ENCODE measurements around the gene BPIFB2.

Gene BPIFB2

GRCh38 chr20:33034901-33035492 lies 27.5 kb downstream of the BPIFB2 start:
- DNase-seq (ENCODE audit: low read depth, low spot score) = no peak

GRCh38 chr20:33037456-33037855 lies 30.0 kb downstream of the BPIFB2 start:
- DNase-seq (ENCODE audit: low read depth, low spot score) = no peak

GRCh38 chr20:33038243-33038642 lies 30.7 kb downstream of the BPIFB2 start:
- no peak for DNase-seq (ENCODE audit: low read depth, low spot score)

- DNase-seq (ENCODE audit: low read depth, low spot score) = no peak
Observed at GRCh38 chr20:33042430-33042829, 34.9 kb downstream of the BPIFB2 start.

- no peak for DNase-seq (ENCODE audit: low read depth, low spot score)
Observed at GRCh38 chr20:33042983-33043730, 35.7 kb downstream of the BPIFB2 start.

GRCh38 chr20:33043731-33044181 lies 36.3 kb downstream of the BPIFB2 start:
- DNase-seq (ENCODE audit: low read depth, low spot score) = no peak

- peak; percentile 14 for DNase-seq (ENCODE audit: low read depth, low spot score)
Observed at GRCh38 chr20:33045129-33045721, 37.7 kb downstream of the BPIFB2 start.

- DNase-seq (ENCODE audit: low read depth, low spot score) = no peak
Observed at GRCh38 chr20:33046412-33046811, 38.9 kb downstream of the BPIFB2 start.

- DNase-seq (ENCODE audit: low read depth, low spot score) = no peak
Observed at GRCh38 chr20:33051333-33051732, 43.8 kb downstream of the BPIFB2 start.

GRCh38 chr20:33053291-33054106 lies 46.0 kb downstream of the BPIFB2 start, which contains the start of gene BPIFB3:
Gene BPIFB3, plus strand, starts transcription at chr20:33053903. Its CDS starts 1,533 bp downstream, at chr20:33055436.
- no peak for DNase-seq (ENCODE audit: low read depth, low spot score)

GRCh38 chr20:33054381-33054780 lies 46.9 kb downstream of the BPIFB2 start:
- no peak for DNase-seq (ENCODE audit: low read depth, low spot score)

- DNase-seq (ENCODE audit: low read depth, low spot score) = no peak
Observed at GRCh38 chr20:33054791-33055190, 47.3 kb downstream of the BPIFB2 start.

GRCh38 chr20:33059136-33059535 lies 51.6 kb downstream of the BPIFB2 start:
- DNase-seq (ENCODE audit: low read depth, low spot score) = no peak

- no peak for DNase-seq (ENCODE audit: low read depth, low spot score)
Observed at GRCh38 chr20:33059741-33060390, 52.4 kb downstream of the BPIFB2 start.

- DNase-seq (ENCODE audit: low read depth, low spot score) = no peak
Observed at GRCh38 chr20:33061658-33062028, 54.1 kb downstream of the BPIFB2 start.

GRCh38 chr20:33062105-33062824 lies 54.8 kb downstream of the BPIFB2 start:
- DNase-seq (ENCODE audit: low read depth, low spot score) = peak; percentile 44

GRCh38 chr20:33062825-33063149 lies 55.3 kb downstream of the BPIFB2 start:
- no peak for DNase-seq (ENCODE audit: low read depth, low spot score)

GRCh38 chr20:33063271-33063670 lies 55.8 kb downstream of the BPIFB2 start:
- no peak for DNase-seq (ENCODE audit: low read depth, low spot score)

- DNase-seq (ENCODE audit: low read depth, low spot score) = no peak
Observed at GRCh38 chr20:33064572-33065287, 57.2 kb downstream of the BPIFB2 start.

GRCh38 chr20:33065785-33066184 lies 58.3 kb downstream of the BPIFB2 start:
- no peak for DNase-seq (ENCODE audit: low read depth, low spot score)

Data from ELF-1 (cell line).